Heart left ventricle (tissue), 13 donors: ENCODE results near the gene AFAP1.

ENCODE experiments used
- POLR2A ChIP-seq, 2 donors: fragments of 450-650 bp; IDR thresholded peaks; one replicate each; pipeline ENCODE4 v1.6.1; 2017; ENCODE audit warnings: antibody characterized with exemption in 2 of 2, mild to moderate bottlenecking in 2 of 2, moderate library complexity in 2 of 2
- TF ChIP-seq, protein P1 (sequence below), 12 donors: fragments of 200-600 bp; sonication (generic) in 4 of 12; IDR thresholded peaks; one replicate each; pipeline versions ENCODE4 v1.5.0 to v1.8.0; 2018 to 2022; ENCODE audit warnings: antibody characterized with exemption in 12 of 12, mild to moderate bottlenecking in 5 of 12
- donor health status: ischemic (EF 13 %, LVEDD 7.1; RV severe dilation, severe dysfunction).
- donor health status: DM: no; HTN: yes; CAD: no.
- donor health status: DM: no; HTN: no; CAD: no.
- donor health status: ischemic (EF 25% LVEDD 6.9; RV normal size, moderate dysfunction).
- donor health status: ischemic (EF 25% LVEDD 5.7; RV mildly dilated, moderate dysfunction).
- donor health status: ischemic (EF 35%, LVEDD 5.7; RV mildly dilated, moderate dysfunction).
- donor health status: nonischemic (EF 11% LVEDD 7.7; RV severe dilation, severe dysfunction).
- donor health status: DM: yes; HTN: yes; CAD: no.
- donor health status: PGD.
- donor health status: ischemic (EF 29% LVEDD 5.4; RV normal size, mild dysfunction).
- donor health status: nonischemic (EF 23%, LVEDD 6.1; RV moderate dilation, normal function).

GRCh38 chr4:7777871-7778509 lies 161.7 kb downstream of the AFAP1 start:
- TF ChIP-seq, protein P1, sequence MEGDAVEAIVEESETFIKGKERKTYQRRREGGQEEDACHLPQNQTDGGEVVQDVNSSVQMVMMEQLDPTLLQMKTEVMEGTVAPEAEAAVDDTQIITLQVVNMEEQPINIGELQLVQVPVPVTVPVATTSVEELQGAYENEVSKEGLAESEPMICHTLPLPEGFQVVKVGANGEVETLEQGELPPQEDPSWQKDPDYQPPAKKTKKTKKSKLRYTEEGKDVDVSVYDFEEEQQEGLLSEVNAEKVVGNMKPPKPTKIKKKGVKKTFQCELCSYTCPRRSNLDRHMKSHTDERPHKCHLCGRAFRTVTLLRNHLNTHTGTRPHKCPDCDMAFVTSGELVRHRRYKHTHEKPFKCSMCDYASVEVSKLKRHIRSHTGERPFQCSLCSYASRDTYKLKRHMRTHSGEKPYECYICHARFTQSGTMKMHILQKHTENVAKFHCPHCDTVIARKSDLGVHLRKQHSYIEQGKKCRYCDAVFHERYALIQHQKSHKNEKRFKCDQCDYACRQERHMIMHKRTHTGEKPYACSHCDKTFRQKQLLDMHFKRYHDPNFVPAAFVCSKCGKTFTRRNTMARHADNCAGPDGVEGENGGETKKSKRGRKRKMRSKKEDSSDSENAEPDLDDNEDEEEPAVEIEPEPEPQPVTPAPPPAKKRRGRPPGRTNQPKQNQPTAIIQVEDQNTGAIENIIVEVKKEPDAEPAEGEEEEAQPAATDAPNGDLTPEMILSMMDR (IDR thresholded peaks at IDR 0.05), result no peak
- no peak for TF ChIP-seq POLR2A (IDR thresholded peaks at IDR 0.05)
